CD4-positive, alpha-beta T cell (primary cell): ENCODE results near the gene TRMT1L. TPM values are rescaled to one million over a fixed set of nuclear protein-coding genes. Genes with fewer than 3 reads are reported as not detected.

Experiments used
- ATAC-seq: fragments of 200-7000 bp; cut with Tn5 transposase; one replicate; pipeline ENCODE4 v1.10.0; 2022; ENCODE audit warnings: mild to moderate bottlenecking; ENCODE audit not compliant: poor library complexity
- CTCF ChIA-PET: fragments of 350-600 bp; sonication (Branson Sonifier 250); formaldehyde crosslinking; loops from one replicate; lab custom pipeline; 2021; ENCODE audit warnings: antibody characterized with exemption, inconsistent platforms; lab: Charles Lee
- POLR2A ChIA-PET: fragments of 350-600 bp; sonication (Branson Sonifier 250); formaldehyde crosslinking; loops from one replicate; lab custom pipeline; 2021; ENCODE audit warnings: antibody characterized with exemption, inconsistent platforms; lab: Charles Lee
- DNase-seq, 14 experiments: peaks; one replicate each; pipeline ENCODE4 v3.0.0-alpha.2; 2013 to 2020; ENCODE audit warnings: mixed read lengths in 2 of 14
- H3K27ac ChIP-seq, 2 donors: one replicate each; pipeline versions ENCODE4 v1.5.1 to v1.7.0; 2013; ENCODE audit warnings: low read length in 2 of 2, low read depth in 1 of 2, mild to moderate bottlenecking in 1 of 2
- H3K27me3 ChIP-seq, 2 experiments: 1 replicate in 1 of 2; 2 replicates in 1 of 2; pipeline versions ENCODE4 v1.6.1 to v1.7.0; 2013; ENCODE audit warnings: low read length in 2 of 2, control low read depth in 1 of 2, mild to moderate bottlenecking in 1 of 2, moderate library complexity in 1 of 2; ENCODE audit not compliant: insufficient read depth in 2 of 2, control insufficient read depth in 1 of 2
- H3K36me3 ChIP-seq: one replicate; pipeline ENCODE4 v1.6.1; 2013; ENCODE audit warnings: low read length, control low read depth; ENCODE audit not compliant: insufficient read depth
- H3K4me1 ChIP-seq: one replicate; pipeline ENCODE4 v1.6.1; 2013; ENCODE audit warnings: low read length, control low read depth; ENCODE audit not compliant: insufficient read depth
- H3K4me3 ChIP-seq: one replicate; pipeline ENCODE4 v1.5.1; 2013; ENCODE audit warnings: mild to moderate bottlenecking, low read length, moderate library complexity
- H3K9me3 ChIP-seq, 2 experiments: 1 replicate in 1 of 2; 2 replicates in 1 of 2; pipeline versions ENCODE4 v1.6.1 to v1.7.0; 2013; ENCODE audit warnings: low read length in 2 of 2, mild to moderate bottlenecking in 2 of 2, control low read depth in 1 of 2, moderate library complexity in 1 of 2; ENCODE audit not compliant: control insufficient read depth in 1 of 2, insufficient read depth in 1 of 2
- H3K27ac Mint-ChIP-seq: one replicate; pipeline ENCODE4 v1.8.0; 2020; ENCODE audit warnings: mixed read lengths
- H3K27me3 Mint-ChIP-seq: one replicate; pipeline ENCODE4 v1.8.0; 2021; ENCODE audit warnings: mixed read lengths
- H3K36me3 Mint-ChIP-seq: one replicate; pipeline ENCODE4 v1.8.0; 2021; ENCODE audit warnings: low read depth, mixed read lengths
- H3K4me1 Mint-ChIP-seq: one replicate; pipeline ENCODE4 v1.8.0; 2021; ENCODE audit warnings: low read depth, mixed read lengths
- H3K4me3 Mint-ChIP-seq: one replicate; pipeline ENCODE4 v1.8.0; 2020; ENCODE audit warnings: mild to moderate bottlenecking, mixed read lengths
- H3K9me3 Mint-ChIP-seq: one replicate; pipeline ENCODE4 v1.8.0; 2020; ENCODE audit warnings: mixed read lengths
- intact Hi-C, 2 experiments: fragments of 100-400 bp; cut with DNase I in 1 of 2; cut with micrococcal nuclease in 1 of 2; formaldehyde crosslinking; loops; one replicate each; pipeline versions ENCODE4 v1.15.1 to v1.9.0; 2023 to 2025; cut with DNase I, micrococcal nuclease
- total RNA-seq, 174 experiments: library from RNA in 2 of 174; stranded (reverse) in 2 of 174; gene quantifications; one replicate each; pipeline ENCODE4 v1.2.3 and lab custom pipeline; 2021 to 2026
- TF ChIP-seq, protein P1 (sequence below): fragments of 200-600 bp; IDR thresholded peaks from one replicate; pipeline ENCODE4 v1.8.0; 2022; ENCODE audit warnings: antibody characterized with exemption, mild to moderate bottlenecking

TRMT1L gene
- total RNA-seq, 2 experiments from 2014 or later, result 2.8 to 4.7 TPM

DNA sequence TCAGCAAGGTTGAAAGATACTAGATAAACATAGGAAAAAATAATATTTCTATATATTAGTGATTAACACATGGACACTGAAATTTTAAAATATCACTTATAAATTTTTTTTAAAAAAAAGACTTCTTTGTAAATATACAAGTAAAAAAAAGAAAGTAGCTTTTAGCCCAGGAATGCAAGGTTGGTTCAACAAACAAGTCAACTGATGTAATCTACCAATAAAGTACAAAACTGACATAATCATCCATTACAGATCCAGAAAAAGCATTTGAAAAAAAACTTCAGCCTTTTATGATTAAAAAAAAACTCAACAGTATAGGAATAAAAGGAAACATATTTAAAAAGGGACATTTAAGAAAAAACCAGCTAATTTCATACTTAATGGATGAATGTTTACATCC lies 48.4 kb downstream of the TRMT1L start:
- H3K36me3 Mint-ChIP-seq, result peaks cover 28% of the 10 kb centered on the region
- intact Hi-C loops, result no loop called here

DNA sequence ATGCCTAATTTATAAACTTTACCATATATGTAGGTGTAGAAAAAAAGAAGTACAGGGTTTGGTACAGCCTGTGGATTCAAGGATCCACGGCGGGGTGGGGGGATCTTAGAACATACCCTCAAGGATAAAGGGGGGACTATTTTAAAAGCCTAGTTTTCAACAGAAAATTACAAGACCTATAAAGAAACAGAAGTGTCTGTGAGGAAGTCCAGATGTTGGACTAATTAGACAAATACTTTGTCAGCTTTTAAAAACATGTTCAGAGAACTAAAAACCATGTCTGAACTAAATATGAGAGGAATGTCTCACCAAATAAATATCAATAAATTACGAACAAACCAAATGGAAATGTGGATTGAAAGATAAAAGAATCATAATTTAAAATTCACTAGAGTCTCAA lies 51.6 kb downstream of the TRMT1L start:
- no peak overlapping the region for H3K27ac Mint-ChIP-seq

More for the DNA sequence above, 48.4 kb downstream of the TRMT1L start:
- Histone ChIP-seq H3K4me1 (no peaks in the 10 kb centered on the region), H3K36me3 (peaks cover 7% of the 10 kb centered on the region), H3K9me3 (peaks cover 18 to 19% of the 10 kb centered on the region in 2 experiments), H3K4me3 (no peak overlapping the region), H3K27ac (no peak overlapping the region), H3K27me3 (no peaks in the 10 kb centered on the region)
- ATAC-seq (no peak), DNase-seq (no peak)
- ChIA-PET CTCF (interaction anchor here (0.7 kb wide), 1 partner anchor 635 kb away, joined by 3 read pairs; no protein-coding TSS in a partner anchor), POLR2A (no interaction called here)
- Mint-ChIP-seq H3K4me3 (no peak overlapping the region), H3K9me3 (peaks cover 17% of the 10 kb centered on the region), H3K4me1 (no peaks in the 10 kb centered on the region), H3K27me3 (no peaks in the 10 kb centered on the region), H3K27ac (no peak overlapping the region)
- TF ChIP-seq, protein P1, sequence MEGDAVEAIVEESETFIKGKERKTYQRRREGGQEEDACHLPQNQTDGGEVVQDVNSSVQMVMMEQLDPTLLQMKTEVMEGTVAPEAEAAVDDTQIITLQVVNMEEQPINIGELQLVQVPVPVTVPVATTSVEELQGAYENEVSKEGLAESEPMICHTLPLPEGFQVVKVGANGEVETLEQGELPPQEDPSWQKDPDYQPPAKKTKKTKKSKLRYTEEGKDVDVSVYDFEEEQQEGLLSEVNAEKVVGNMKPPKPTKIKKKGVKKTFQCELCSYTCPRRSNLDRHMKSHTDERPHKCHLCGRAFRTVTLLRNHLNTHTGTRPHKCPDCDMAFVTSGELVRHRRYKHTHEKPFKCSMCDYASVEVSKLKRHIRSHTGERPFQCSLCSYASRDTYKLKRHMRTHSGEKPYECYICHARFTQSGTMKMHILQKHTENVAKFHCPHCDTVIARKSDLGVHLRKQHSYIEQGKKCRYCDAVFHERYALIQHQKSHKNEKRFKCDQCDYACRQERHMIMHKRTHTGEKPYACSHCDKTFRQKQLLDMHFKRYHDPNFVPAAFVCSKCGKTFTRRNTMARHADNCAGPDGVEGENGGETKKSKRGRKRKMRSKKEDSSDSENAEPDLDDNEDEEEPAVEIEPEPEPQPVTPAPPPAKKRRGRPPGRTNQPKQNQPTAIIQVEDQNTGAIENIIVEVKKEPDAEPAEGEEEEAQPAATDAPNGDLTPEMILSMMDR, result no peak

GRCh38 chr1:185104083-185104482 lies 52.7 kb downstream of the TRMT1L start:
- POLR2A ChIA-PET, result no interaction called here

More for the DNA sequence above, 51.6 kb downstream of the TRMT1L start:
- no peak for ATAC-seq
- no peak overlapping the region for H3K4me3 ChIP-seq
- ChIA-PET POLR2A (no interaction called here), CTCF (no interaction called here)
- no peak overlapping the region for H3K27ac ChIP-seq
- Mint-ChIP-seq H3K9me3 (peaks cover 12% of the 10 kb centered on the region), H3K4me1 (no peaks in the 10 kb centered on the region), H3K27me3 (no peaks in the 10 kb centered on the region), H3K36me3 (peaks cover 57% of the 10 kb centered on the region), H3K4me3 (no peak overlapping the region)
- H3K4me1 ChIP-seq, result no peaks in the 10 kb centered on the region
- TF ChIP-seq, protein P1, result no peak
- no peak for DNase-seq
- intact Hi-C loops, result no loop called here
- H3K36me3 ChIP-seq, result peaks cover 13% of the 10 kb centered on the region
- peaks cover 18 to 19% of the 10 kb centered on the region in 2 experiments for H3K9me3 ChIP-seq
- H3K27me3 ChIP-seq, result no peaks in the 10 kb centered on the region

More at GRCh38 chr1:185104083-185104482, 52.7 kb downstream of the TRMT1L start:
- peaks cover 21% of the 10 kb centered on the region for H3K36me3 ChIP-seq
- H3K9me3 Mint-ChIP-seq, result peaks cover 6% of the 10 kb centered on the region
- ATAC-seq (no peak), DNase-seq (no peak)
- peaks cover 63% of the 10 kb centered on the region for H3K36me3 Mint-ChIP-seq
- H3K4me1 ChIP-seq, result no peaks in the 10 kb centered on the region
- no peak overlapping the region for H3K4me3 Mint-ChIP-seq
- no peak overlapping the region for H3K27ac ChIP-seq
- no peak overlapping the region for H3K27ac Mint-ChIP-seq
- TF ChIP-seq, protein P1, result no peak
- CTCF ChIA-PET, result no interaction called here
- H3K4me1 Mint-ChIP-seq, result no peaks in the 10 kb centered on the region
- no peak overlapping the region for H3K4me3 ChIP-seq
- H3K27me3 ChIP-seq, result no peaks in the 10 kb centered on the region
- H3K9me3 ChIP-seq, result peaks cover 8 to 17% of the 10 kb centered on the region in 2 experiments
- intact Hi-C loops, result no loop called here
- H3K27me3 Mint-ChIP-seq, result no peaks in the 10 kb centered on the region
